Measurements from ENCODE around the gene MACF1. TPM values are rescaled to one million over a fixed set of nuclear protein-coding genes. Genes with fewer than 3 reads are reported as not detected.
A peak's percentile ranks its signal among the peaks of the same experiment; 100 is the strongest.
"Not testable (repeated sequence)": the region's sequence is repeated elsewhere in the genome, so short reads cannot be mapped to it uniquely, and the experiment has no call there.

Gene MACF1
- polyA plus RNA-seq, 6 donors from 2014 or later = 9.1 to 96.3 (median 29.5) TPM

DNA sequence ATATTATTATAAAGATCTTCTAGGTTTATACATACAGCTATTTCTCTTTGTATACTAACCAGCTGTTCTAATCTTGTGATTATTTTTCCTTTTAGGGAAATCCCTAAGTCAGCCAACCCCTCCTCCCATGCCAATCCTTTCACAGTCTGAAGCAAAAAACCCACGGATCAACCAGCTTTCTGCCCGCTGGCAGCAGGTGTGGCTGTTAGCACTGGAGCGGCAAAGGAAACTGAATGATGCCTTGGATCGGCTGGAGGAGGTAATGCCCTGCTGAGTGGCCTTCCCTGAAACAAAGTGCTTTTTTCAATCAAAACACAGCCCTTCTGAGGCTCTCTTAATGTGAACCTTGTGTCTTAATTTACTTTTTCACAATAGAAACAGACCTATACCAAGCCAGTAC, 254.5 kb downstream of the MACF1 start:
- Mint-ChIP-seq H3K36me3 (peaks cover 44 to 48% of the 10 kb centered on the region in 2 donors), H3K4me3 (no peak overlapping the region), H3K9me3 (no peaks in the 10 kb centered on the region), H3K4me1 (no peaks in the 10 kb centered on the region), H3K27me3 (no peaks in the 10 kb centered on the region), H3K27ac (no peak overlapping the region)
- ATAC-seq (ENCODE audit: low read depth in 2 of 2) (no peak), DNase-seq (no peak)

DNA sequence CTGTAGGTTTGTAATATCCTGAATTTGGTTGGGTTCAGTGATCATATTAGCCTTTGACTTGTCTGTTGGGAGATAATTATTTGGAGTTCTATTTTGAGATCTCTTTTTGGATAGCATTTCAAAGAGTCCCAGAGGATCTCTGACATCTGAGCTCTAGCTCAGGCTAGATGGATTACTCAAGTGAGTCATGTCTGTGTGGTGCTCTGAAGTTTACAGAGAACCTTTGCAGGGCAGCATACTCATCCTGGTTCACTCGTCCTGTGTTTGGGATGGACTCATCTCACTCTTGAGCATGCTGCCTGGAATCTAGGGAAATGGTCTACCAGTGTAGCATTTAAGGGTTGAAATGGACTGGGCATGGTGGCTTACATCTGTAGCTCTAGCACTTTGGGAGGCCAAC, 257.6 kb downstream of the MACF1 start:
- H3K36me3 Mint-ChIP-seq = peaks cover 28 to 34% of the 10 kb centered on the region in 2 donors
- H3K4me3 Mint-ChIP-seq = no peak overlapping the region
- no peaks in the 10 kb centered on the region for H3K4me1 Mint-ChIP-seq
- ATAC-seq (ENCODE audit: low read depth in 2 of 2) (no peak), DNase-seq (no peak)
- no peaks in the 10 kb centered on the region for H3K27me3 Mint-ChIP-seq
- H3K9me3 Mint-ChIP-seq = no peaks in the 10 kb centered on the region
- no peak overlapping the region for H3K27ac Mint-ChIP-seq

DNA sequence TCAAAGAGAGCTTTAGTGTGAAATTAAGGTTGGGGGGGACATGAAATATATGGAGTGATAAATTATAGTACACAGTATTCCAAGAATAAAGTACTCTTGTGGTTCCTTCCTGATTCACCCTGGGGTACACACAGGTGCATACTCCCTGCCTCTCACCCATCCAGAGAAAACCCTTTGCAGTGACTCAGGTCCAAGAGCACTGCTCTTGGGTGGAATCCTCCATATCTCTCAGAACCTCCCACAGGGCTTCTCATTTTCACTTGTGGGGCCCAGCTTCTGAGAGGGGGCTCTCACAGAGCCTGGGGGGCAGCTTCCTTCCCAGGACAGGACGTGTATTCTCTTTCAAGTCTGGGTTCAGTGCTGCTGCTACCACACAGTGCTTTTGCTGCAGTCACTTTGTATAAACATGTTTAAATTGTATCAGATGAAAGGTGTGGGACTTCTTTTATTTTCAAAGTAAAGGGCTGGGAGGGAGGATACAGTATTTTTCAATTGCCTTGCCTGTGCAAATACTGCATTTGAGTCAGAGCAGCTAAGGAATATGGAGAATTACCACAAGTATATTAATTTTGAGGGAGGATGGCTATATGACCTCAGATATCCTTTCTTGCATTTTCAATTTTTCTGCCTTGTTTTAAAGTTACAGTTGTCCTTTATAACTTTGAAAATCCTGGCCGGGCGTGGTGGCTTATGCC, 262.1 kb downstream of the MACF1 start:
- no peaks in the 10 kb centered on the region for H3K9me3 Mint-ChIP-seq
- no peaks in the 10 kb centered on the region for H3K27me3 Mint-ChIP-seq
- H3K4me1 Mint-ChIP-seq = no peaks in the 10 kb centered on the region
- H3K4me3 Mint-ChIP-seq = no peak overlapping the region
- peaks cover 24 to 27% of the 10 kb centered on the region in 2 donors for H3K36me3 Mint-ChIP-seq
- DNase-seq = no peak
- peak overlapping the region in 3 of 6 donors; percentile 51 to 88 (median 55) for H3K27ac Mint-ChIP-seq
- ATAC-seq (ENCODE audit: low read depth in 2 of 2) = no peak

DNA sequence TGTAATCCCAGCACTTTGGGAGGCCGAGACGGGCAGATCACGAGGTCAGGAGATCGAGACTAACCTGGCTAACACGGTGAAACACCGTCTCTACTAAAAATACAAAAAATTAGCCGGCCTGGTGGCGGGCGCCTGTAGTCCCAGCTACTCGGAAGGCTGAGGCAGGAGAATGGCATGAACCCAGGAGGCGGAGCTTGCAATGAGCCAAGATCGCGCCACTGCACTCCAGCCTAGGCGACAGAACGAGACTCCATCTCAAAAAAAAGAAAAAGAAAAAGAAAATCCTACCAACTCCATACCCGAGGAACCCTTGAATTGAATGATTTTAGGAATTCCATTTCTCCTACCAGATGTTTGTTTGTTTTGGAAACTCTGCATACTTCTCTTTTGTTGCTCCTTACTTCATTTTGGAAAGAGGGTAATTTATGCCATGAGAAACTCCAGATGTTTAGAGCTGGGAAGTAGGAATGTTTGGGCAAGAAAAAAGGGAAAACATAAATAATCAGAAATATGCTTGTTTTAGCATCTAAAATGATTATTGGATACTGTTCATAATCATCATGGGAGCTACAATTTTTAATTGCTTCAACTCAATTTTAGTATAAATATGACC, 262.7 kb downstream of the MACF1 start:
- not testable (repeated sequence) for ATAC-seq (ENCODE audit: low read depth in 2 of 2); H3K9me3 Mint-ChIP-seq; H3K27me3 Mint-ChIP-seq; DNase-seq; H3K4me1 Mint-ChIP-seq; H3K4me3 Mint-ChIP-seq
- Mint-ChIP-seq H3K27ac (peak overlapping the region in 1 of 6 donors; percentile 55), H3K36me3 (peaks cover 21 to 25% of the 10 kb centered on the region in 2 donors)

DNA sequence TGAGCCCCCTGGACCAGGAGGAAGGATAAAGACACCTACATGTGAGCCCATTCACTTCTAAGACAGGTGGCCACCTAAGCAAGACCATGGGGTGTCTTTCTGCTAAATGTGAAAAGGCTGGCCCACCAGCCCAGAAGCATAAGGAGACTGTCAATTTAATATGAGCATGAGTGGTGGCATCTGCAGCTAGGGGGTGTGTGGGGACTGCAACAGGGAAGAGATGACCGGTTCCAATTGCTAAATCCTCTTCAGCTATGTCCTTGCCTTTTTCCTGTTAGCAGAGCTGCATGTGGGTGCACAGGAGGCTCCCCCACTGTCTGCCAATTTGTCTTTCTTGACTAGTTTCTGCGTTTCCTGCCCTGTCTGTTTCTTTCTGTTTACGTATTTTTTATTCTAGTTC, 264.7 kb downstream of the MACF1 start:
- Mint-ChIP-seq H3K27me3 (no peaks in the 10 kb centered on the region), H3K4me1 (peaks cover 0 to 3% (median 0%) of the 10 kb centered on the region in 3 donors), H3K36me3 (peaks cover 23 to 33% of the 10 kb centered on the region in 2 donors), H3K27ac (peak overlapping the region in 1 of 6 donors; percentile 5), H3K9me3 (no peaks in the 10 kb centered on the region), H3K4me3 (no peak overlapping the region)
- ATAC-seq (ENCODE audit: low read depth in 2 of 2) = no peak
- no peak for DNase-seq

DNA sequence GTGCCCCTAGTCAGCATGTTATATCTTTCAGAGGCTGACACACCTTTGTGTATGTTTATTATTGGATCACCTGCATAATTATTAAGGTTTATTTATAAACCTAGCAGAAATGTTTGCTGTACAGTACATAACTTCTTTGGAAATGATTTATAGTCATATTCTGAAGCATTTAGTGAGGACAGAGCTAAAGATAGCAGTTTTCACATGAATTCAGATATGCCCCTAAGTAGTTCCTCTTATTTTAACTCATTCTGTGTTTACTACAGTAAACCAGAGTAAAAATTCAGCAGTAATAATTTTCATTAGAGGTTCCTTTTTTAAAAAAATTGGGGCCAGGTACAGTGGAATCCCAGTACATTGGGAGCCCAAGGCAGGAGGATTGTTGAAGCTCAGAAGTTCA, 265.5 kb downstream of the MACF1 start:
- Mint-ChIP-seq H3K36me3 (peaks cover 23 to 31% of the 10 kb centered on the region in 2 donors), H3K4me1 (peaks cover 0 to 3% (median 0%) of the 10 kb centered on the region in 3 donors), H3K27ac (no peak overlapping the region), H3K4me3 (no peak overlapping the region), H3K27me3 (no peaks in the 10 kb centered on the region), H3K9me3 (no peaks in the 10 kb centered on the region)
- DNase-seq (no peak), ATAC-seq (ENCODE audit: low read depth in 2 of 2) (no peak)

DNA sequence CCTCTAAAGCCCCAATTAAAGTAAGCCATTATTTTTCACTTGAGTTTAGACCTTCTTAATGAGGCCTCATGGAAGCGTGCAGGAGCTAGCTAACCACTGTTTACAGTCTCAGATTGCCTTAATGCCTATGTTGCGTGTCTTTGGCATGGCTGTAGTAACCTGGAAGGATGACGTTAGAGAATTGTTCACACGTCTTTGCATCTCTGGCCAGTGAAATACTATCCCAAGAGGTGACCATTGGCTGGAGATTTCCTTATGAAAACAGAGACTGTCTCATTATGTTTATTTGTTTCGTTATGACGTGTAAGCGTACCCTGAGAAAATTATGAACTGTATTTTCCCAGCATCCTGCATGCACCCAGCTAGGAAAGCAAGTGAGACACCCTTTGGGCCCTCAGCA, 268.3 kb downstream of the MACF1 start:
- ATAC-seq (ENCODE audit: low read depth in 2 of 2) (no peak), DNase-seq (no peak)
- Mint-ChIP-seq H3K27me3 (no peaks in the 10 kb centered on the region), H3K4me3 (no peak overlapping the region), H3K27ac (peak overlapping the region in 1 of 6 donors; percentile 23), H3K9me3 (no peaks in the 10 kb centered on the region), H3K36me3 (peaks cover 23 to 34% of the 10 kb centered on the region in 2 donors), H3K4me1 (peaks cover 0 to 3% (median 0%) of the 10 kb centered on the region in 3 donors)

DNA sequence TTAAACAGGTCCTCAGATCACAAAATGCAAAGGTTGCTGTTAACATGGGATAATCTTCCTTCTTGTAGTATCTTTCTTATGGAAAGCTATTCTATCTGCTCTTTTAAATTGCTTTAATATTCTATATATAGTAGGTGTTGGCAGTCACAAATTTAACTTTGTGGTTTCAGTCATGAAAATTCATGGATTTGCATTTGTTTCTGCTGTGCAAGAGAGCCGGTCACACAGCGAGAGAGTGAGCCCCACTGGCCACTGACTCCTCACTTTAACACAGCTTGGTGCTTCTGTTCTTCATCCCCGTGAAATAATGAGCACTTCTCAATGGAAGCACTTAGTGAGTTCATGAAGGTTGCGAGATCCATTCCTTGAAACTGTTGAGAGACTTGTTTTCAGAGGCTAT, 268.8 kb downstream of the MACF1 start:
- Mint-ChIP-seq H3K9me3 (no peaks in the 10 kb centered on the region), H3K27me3 (no peaks in the 10 kb centered on the region), H3K36me3 (peaks cover 23 to 34% of the 10 kb centered on the region in 2 donors), H3K4me1 (peaks cover 0 to 3% (median 0%) of the 10 kb centered on the region in 3 donors), H3K4me3 (no peak overlapping the region), H3K27ac (peak overlapping the region in 3 of 6 donors; percentile 2 to 34 (median 25))
- ATAC-seq (ENCODE audit: low read depth in 2 of 2) (no peak), DNase-seq (no peak)

DNA sequence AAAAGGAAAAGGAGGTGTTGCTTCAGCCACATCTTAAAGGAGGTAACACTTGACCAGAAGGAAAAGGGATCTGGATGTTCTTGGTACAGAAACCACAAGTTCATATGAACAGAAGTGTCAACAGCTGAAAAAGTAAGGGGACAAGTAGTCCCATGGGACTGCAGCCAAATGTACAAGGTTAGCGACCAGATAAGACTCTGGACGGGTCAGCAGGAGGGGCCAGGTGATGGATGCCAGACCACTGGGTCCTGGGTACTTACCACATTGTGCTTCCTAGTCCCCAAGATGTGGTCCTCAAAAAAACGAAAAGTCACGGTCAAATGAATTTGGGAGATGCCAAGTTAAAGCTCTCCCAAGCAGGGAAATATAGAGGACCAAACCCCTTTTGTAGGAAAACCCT, 270.3 kb downstream of the MACF1 start:
- Mint-ChIP-seq H3K27me3 (no peaks in the 10 kb centered on the region), H3K27ac (peak overlapping the region in 2 of 6 donors; percentile 44 to 86), H3K36me3 (peaks cover 15 to 31% of the 10 kb centered on the region in 2 donors), H3K9me3 (no peaks in the 10 kb centered on the region), H3K4me3 (no peak overlapping the region), H3K4me1 (peaks cover 0 to 3% (median 0%) of the 10 kb centered on the region in 3 donors)
- no peak for ATAC-seq (ENCODE audit: low read depth in 2 of 2)
- no peak for DNase-seq

DNA sequence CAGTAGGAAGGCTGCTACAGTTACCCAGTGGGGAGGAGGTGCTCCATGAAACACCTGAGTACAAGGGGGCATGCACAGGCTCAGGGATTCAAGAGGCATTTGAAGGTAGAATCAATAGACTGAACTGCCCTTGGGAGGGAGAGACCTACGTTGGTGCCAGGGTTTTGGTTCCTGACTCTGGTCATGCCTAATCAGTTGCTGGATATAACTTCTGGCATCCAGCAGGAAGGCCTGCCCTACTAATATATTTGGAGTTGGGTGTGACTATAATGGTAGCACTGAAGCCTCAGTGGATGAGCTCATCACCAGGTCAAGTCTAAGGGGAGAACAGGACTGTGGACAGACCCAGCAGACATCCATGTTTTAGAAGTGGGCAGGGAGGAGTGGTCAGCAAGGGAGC, 271.1 kb downstream of the MACF1 start:
- not testable (repeated sequence) for ATAC-seq (ENCODE audit: low read depth in 2 of 2); H3K9me3 Mint-ChIP-seq; H3K4me1 Mint-ChIP-seq; H3K4me3 Mint-ChIP-seq; DNase-seq; H3K27me3 Mint-ChIP-seq
- peak overlapping the region in 2 of 6 donors; percentile 15 to 69 for H3K27ac Mint-ChIP-seq
- peaks cover 15 to 28% of the 10 kb centered on the region in 2 donors for H3K36me3 Mint-ChIP-seq

DNA sequence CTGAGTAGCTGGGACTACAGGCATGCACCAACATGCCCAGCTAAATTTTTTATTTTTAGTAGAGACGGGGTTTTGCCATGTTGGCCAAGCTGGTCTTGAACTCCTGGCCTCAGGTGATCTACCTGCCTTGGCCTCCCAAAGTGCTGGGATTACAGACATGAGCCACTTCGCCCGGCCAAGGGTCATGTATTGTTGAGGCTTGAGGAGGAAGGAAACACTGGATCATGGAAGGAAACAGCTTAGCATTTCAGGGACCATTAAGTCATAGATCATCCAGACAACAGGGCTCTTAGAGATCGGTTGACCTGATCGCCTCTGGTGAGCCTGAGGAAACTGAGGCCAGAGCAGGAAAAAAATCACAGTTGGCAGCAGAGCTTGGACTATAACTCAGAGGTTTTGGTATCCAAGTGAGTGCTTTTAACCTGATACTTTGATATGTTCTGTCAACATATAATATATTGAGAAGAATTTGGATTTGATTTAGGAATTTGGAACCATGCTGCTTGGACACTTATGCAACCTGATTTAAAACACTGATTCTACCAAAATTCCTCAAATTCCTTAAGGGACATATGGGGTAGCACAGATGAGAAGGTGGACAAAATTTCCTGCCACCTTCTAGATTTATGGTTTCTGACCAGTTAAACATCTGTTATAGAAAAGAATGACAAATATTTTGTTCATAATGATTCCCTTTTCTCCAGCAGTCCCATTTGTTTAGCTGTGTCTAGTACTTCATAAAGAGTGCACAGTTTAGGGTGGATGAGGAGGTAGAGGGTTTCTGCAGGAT, 273.8 kb downstream of the MACF1 start:
- ATAC-seq (ENCODE audit: low read depth in 2 of 2) = no peak
- peak overlapping the region in 1 of 6 donors; percentile 16 for H3K27ac Mint-ChIP-seq
- H3K36me3 Mint-ChIP-seq = peaks cover 16 to 24% of the 10 kb centered on the region in 2 donors
- no peak overlapping the region for H3K4me3 Mint-ChIP-seq
- DNase-seq = no peak
- H3K4me1 Mint-ChIP-seq = peaks cover 0 to 3% (median 0%) of the 10 kb centered on the region in 3 donors
- no peaks in the 10 kb centered on the region for H3K27me3 Mint-ChIP-seq
- H3K9me3 Mint-ChIP-seq = no peaks in the 10 kb centered on the region

DNA sequence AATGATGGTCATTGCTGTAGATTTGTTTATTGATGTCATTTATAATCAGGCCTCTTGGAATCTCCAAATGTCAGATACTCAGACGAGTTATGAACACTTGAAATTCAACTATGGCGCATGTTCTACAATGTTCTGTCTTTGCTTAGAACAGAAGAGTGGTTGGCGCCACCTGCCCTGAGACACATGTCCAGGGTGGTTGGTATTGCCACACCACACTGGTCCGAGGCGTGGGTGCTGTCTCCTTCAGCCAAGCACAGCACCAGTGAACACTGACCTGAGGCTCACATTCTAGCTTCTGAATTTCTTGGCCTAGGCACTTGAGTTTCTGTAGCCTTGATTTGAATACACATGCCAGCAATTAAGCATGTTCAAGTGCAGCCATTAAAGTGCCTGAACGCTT, 276.8 kb downstream of the MACF1 start:
- ATAC-seq (ENCODE audit: low read depth in 2 of 2) (no peak), DNase-seq (no peak)
- Mint-ChIP-seq H3K4me3 (no peak overlapping the region), H3K27me3 (no peaks in the 10 kb centered on the region), H3K9me3 (no peaks in the 10 kb centered on the region), H3K27ac (no peak overlapping the region), H3K36me3 (peaks cover 12 to 19% of the 10 kb centered on the region in 2 donors), H3K4me1 (no peaks in the 10 kb centered on the region)

DNA sequence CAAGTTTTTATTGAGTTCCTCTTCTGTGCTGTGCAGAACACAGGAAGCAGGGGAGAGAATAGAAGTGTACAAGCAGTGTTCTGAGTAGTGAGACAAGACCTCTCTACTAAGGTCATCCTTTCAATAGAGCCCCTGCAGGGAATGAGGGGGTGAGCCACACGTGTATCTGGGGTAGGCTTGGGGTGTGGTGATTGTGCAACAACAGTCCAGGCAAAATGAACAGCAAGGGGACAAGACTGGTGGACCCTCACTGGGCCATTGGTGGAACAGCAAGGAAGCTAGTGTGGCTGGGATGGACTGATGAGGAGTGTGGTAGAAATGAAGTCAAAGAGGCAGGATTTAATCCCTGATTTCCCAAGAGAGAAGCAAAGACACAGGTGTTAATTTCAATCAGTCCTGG, 278.8 kb downstream of the MACF1 start:
- Mint-ChIP-seq H3K36me3 (peaks cover 7 to 19% of the 10 kb centered on the region in 2 donors), H3K27ac (peak overlapping the region in 3 of 6 donors; percentile 32 to 87 (median 85)), H3K27me3 (no peaks in the 10 kb centered on the region), H3K4me3 (peak overlapping the region in 1 of 8 donors; percentile 47), H3K4me1 (no peaks in the 10 kb centered on the region), H3K9me3 (no peaks in the 10 kb centered on the region)
- ATAC-seq (ENCODE audit: low read depth in 2 of 2) (no peak), DNase-seq (no peak)
